GM23338 (cell line): ENCODE results near the gene SMTN. TPM values are rescaled to one million over a fixed set of nuclear protein-coding genes. Genes with fewer than 3 reads are reported as not detected.
A peak's percentile ranks its signal among the peaks of the same experiment; 100 is the strongest.

Source experiments
- ATAC-seq: fragments of 200-7000 bp; cut with Tn5 transposase; 3 replicates; pipeline ENCODE4 v1.9.1; 2020
- DNase-seq: peaks from one replicate; pipeline ENCODE4 v3.0.0-alpha.2; 2015; ENCODE audit warnings: low spot score
- H2AFZ ChIP-seq: fragments of 200-600 bp; sonication (generic); 2 replicates; pipeline ENCODE4 v1.8.0; 2016; ENCODE audit warnings: antibody characterized with exemption, mild to moderate bottlenecking, moderate library complexity
- H3F3A ChIP-seq: fragments of 200-600 bp; sonication (generic); replicated peaks from 2 replicates; pipeline ENCODE4 v1.8.0; 2017; ENCODE audit warnings: antibody characterized with exemption, mixed run types, low read depth
- H3K27ac ChIP-seq: fragments of 200-600 bp; sonication (generic); 2 replicates; pipeline ENCODE4 v1.6.1; 2016; ENCODE audit warnings: low read depth
- H3K27me3 ChIP-seq: fragments of 200-600 bp; sonication (generic); 2 replicates; pipeline ENCODE4 v1.8.0; 2016; ENCODE audit warnings: mild to moderate bottlenecking, mixed run types, moderate library complexity; ENCODE audit not compliant: insufficient read depth
- H3K36me3 ChIP-seq: fragments of 200-600 bp; sonication (generic); 2 replicates; pipeline ENCODE4 v1.8.0; 2016; ENCODE audit warnings: mild to moderate bottlenecking; ENCODE audit not compliant: insufficient read depth
- H3K4me1 ChIP-seq: fragments of 200-600 bp; sonication (generic); 2 replicates; pipeline ENCODE4 v1.8.0; 2016; ENCODE audit warnings: mild to moderate bottlenecking, moderate library complexity; ENCODE audit not compliant: insufficient read depth
- H3K4me2 ChIP-seq: fragments of 200-600 bp; sonication (generic); 2 replicates; pipeline ENCODE4 v1.7.1; 2017; ENCODE audit warnings: mixed run types
- H3K4me3 ChIP-seq: fragments of 200-600 bp; sonication (generic); 2 replicates; pipeline ENCODE4 v1.6.1; 2016; ENCODE audit warnings: mixed run types
- H3K79me2 ChIP-seq: fragments of 200-600 bp; sonication (generic); replicated peaks from 2 replicates; pipeline ENCODE4 v1.8.0; 2017; ENCODE audit warnings: mild to moderate bottlenecking; ENCODE audit not compliant: insufficient read depth
- H3K9me2 ChIP-seq: fragments of 200-600 bp; sonication (generic); 2 replicates; pipeline ENCODE4 v1.8.0; 2017; ENCODE audit not compliant: insufficient read depth
- H4K20me1 ChIP-seq: fragments of 200-600 bp; sonication (generic); replicated peaks from 2 replicates; pipeline ENCODE4 v1.8.0; 2017; ENCODE audit warnings: mild to moderate bottlenecking; ENCODE audit not compliant: insufficient read depth
- H3K27ac Mint-ChIP-seq: 2 replicates; pipeline ENCODE4 v1.8.0; 2020; ENCODE audit warnings: inconsistent platforms, mild to moderate bottlenecking, moderate library complexity, mixed read lengths
- H3K27me3 Mint-ChIP-seq: 3 replicates; pipeline ENCODE4 v1.8.0; 2022; ENCODE audit warnings: low read depth, mild to moderate bottlenecking, moderate library complexity, mixed read lengths, inconsistent platforms; ENCODE audit not compliant: insufficient read depth, poor library complexity
- H3K36me3 Mint-ChIP-seq: 3 replicates; pipeline ENCODE4 v1.8.0; 2021; ENCODE audit warnings: low read depth, mild to moderate bottlenecking, inconsistent platforms, moderate library complexity, mixed read lengths
- H3K4me1 Mint-ChIP-seq: 3 replicates; pipeline ENCODE4 v1.8.0; 2020; ENCODE audit warnings: mild to moderate bottlenecking, inconsistent platforms, mixed read lengths
- H3K4me3 Mint-ChIP-seq: 3 replicates; pipeline ENCODE4 v1.8.0; 2021; ENCODE audit warnings: moderate library complexity, mild to moderate bottlenecking, inconsistent platforms, mixed read lengths
- H3K9me3 Mint-ChIP-seq: 3 replicates; pipeline ENCODE4 v1.8.0; 2020; ENCODE audit warnings: moderate library complexity, mild to moderate bottlenecking, inconsistent platforms, mixed read lengths
- CTCF ChIP-seq, 2 experiments: fragments of 200-600 bp in 1 of 2; sonication (generic) in 1 of 2; conservative IDR thresholded peaks; 2 replicates each; pipeline versions ENCODE4 v1.5.1 to v1.6.1; 2016 to 2017; ENCODE audit warnings: antibody characterized with exemption in 2 of 2, low read depth in 2 of 2, mild to moderate bottlenecking in 2 of 2, moderate library complexity in 1 of 2
- ETS1 ChIP-seq: IDR thresholded peaks from 2 replicates; pipeline ENCODE4 v1.6.1; 2016; ENCODE audit warnings: antibody characterized with exemption
- EZH2 ChIP-seq: fragments of 200-600 bp; sonication (generic); IDR thresholded peaks from one replicate; pipeline ENCODE4 v1.8.0; 2017; ENCODE audit warnings: antibody characterized with exemption, mild to moderate bottlenecking, low read depth; ENCODE audit not compliant: unreplicated experiment
- NANOG ChIP-seq: IDR thresholded peaks from 2 replicates; pipeline ENCODE4 v1.6.1; 2016; ENCODE audit warnings: antibody characterized with exemption, borderline replicate concordance
- POLR2AphosphoS5 ChIP-seq: IDR thresholded peaks from 2 replicates; pipeline ENCODE4 v1.6.1; 2016; ENCODE audit warnings: antibody characterized with exemption, low read depth
- REST ChIP-seq: IDR thresholded peaks from one replicate; pipeline ENCODE4 v1.6.1; 2018; ENCODE audit warnings: antibody characterized with exemption; ENCODE audit not compliant: unreplicated experiment
- STAT1 ChIP-seq: IDR thresholded peaks from one replicate; pipeline ENCODE4 v1.6.1; 2016; ENCODE audit warnings: antibody characterized with exemption; ENCODE audit not compliant: unreplicated experiment
- ZNF114 ChIP-seq: fragments of 250-450 bp; sonication (Bioruptor Pico); IDR thresholded peaks from 2 replicates; pipeline ENCODE4 v1.5.0; 2020; ENCODE audit warnings: mild to moderate bottlenecking, moderate library complexity
- ZNF331 ChIP-seq: fragments of 250-450 bp; sonication (Bioruptor Pico); IDR thresholded peaks from 2 replicates; pipeline ENCODE4 v1.5.0; 2020; ENCODE audit warnings: low read depth, mild to moderate bottlenecking, moderate library complexity
- polyA plus RNA-seq: library from polyadenylated mRNA; unstranded; fragments of >200 nt; fragmentation: Nextera tagmentation; extraction: Ambion mirVana; gene quantifications from 2 replicates; pipeline ENCODE4 v1.2.1, GENCODE V29; 2016
- total RNA-seq: library from RNA; depleted of rRNA; stranded (reverse); fragments of >200 nt; shearing (Covaris generic); gene quantifications from 2 replicates; pipeline ENCODE4 v1.2.3, GENCODE V29; 2014

The SMTN gene
- total and polyA plus RNA-seq, 2 experiments from 2014 or later, result 27.4 to 32.2 TPM

- TF ChIP-seq ETS1 (no peak), REST (no peak), CTCF (conservative IDR thresholded peaks at IDR 0.05; ENCODE audit: low read depth in 2 of 2) (no peak), POLR2AphosphoS5 (no peak), STAT1 (no peak), ZNF114 (CRISPR knock-in tag) (no peak), NANOG (no peak), EZH2 (no peak), ZNF331 (no peak)
Measured at GRCh38 chr22:31105282-31105929, 24.3 kb downstream of the SMTN start (continued).

GRCh38 chr22:31106001-31106571 lies 25.0 kb downstream of the SMTN start:
- H3K36me3 ChIP-seq, result no peaks in the 10 kb centered on the region
- Mint-ChIP-seq H3K4me3 (peak overlapping the region; percentile 70), H3K9me3 (no peaks in the 10 kb centered on the region; the same call in 2 of the 3 replicates), H3K4me1 (peaks cover 9% of the 10 kb centered on the region), H3K27me3 (peaks cover 47% of the 10 kb centered on the region), H3K36me3 (no peaks in the 10 kb centered on the region), H3K27ac (no peak overlapping the region)
- TF ChIP-seq CTCF (conservative IDR thresholded peaks at IDR 0.05; ENCODE audit: low read depth in 2 of 2) (0 out of 4 replicates have a peak, but pooled peaks of 1 of the 2 experiments have one; percentile 13), NANOG (no peak)
- no peaks in the 10 kb centered on the region for H3K9me2 ChIP-seq
- peaks cover 6% of the 10 kb centered on the region; the same call in 1 of the 2 replicates for H4K20me1 ChIP-seq
- peaks cover 22% of the 10 kb centered on the region for H3K27me3 ChIP-seq
- peaks cover 25% of the 10 kb centered on the region for H3K4me1 ChIP-seq
- H3K4me2 ChIP-seq, result peak overlapping the region; percentile 92; the same call in 1 of the 2 replicates
- no peaks in the 10 kb centered on the region for H3K79me2 ChIP-seq
- no peak for DNase-seq
- H3K27ac ChIP-seq, result no peak overlapping the region
- peak; percentile 5; the same call in 1 of the 3 replicates for ATAC-seq
- H3F3A ChIP-seq, result peaks cover 13% of the 10 kb centered on the region; the same call in 1 of the 2 replicates
- H3K4me3 ChIP-seq, result no peak overlapping the region
- H2AFZ ChIP-seq, result no peak overlapping the region
